ENCODE results near the gene DOP1B. TPM values are rescaled to one million over a fixed set of nuclear protein-coding genes. Genes with fewer than 3 reads are reported as not detected.

DOP1B gene, protein sequence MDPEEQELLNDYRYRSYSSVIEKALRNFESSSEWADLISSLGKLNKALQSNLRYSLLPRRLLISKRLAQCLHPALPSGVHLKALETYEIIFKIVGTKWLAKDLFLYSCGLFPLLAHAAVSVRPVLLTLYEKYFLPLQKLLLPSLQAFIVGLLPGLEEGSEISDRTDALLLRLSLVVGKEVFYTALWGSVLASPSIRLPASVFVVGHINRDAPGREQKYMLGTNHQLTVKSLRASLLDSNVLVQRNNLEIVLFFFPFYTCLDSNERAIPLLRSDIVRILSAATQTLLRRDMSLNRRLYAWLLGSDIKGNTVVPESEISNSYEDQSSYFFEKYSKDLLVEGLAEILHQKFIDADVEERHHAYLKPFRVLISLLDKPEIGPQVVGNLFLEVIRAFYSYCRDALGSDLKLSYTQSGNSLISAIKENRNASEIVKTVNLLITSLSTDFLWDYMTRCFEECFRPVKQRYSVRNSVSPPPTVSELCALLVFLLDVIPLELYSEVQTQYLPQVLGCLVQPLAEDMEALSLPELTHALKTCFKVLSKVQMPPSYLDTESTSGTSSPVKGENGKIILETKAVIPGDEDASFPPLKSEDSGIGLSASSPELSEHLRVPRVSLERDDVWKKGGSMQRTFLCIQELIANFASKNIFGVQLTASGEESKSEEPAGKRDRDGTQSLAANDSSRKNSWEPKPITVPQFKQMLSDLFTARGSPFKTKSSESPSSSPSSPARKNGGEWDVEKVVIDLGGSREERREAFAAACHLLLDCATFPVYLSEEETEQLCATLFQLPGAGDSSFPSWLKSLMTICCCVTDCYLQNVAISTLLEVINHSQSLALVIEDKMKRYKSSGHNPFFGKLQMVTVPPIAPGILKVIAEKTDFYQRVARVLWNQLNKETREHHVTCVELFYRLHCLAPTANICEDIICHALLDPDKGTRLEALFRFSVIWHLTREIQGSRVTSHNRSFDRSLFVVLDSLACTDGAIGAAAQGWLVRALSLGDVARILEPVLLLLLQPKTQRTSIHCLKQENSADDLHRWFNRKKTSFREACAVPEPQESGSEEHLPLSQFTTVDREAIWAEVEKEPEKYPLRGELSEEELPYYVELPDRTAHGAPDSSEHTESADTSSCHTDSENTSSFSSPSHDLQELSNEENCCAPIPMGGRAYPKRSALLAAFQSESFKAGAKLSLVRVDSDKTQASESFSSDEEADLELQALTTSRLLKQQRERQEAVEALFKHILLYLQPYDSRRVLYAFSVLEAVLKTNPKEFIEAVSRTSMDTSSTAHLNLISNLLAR (N-terminal part only)
- 10.7 and 14.2 TPM in 2 replicates for total RNA-seq

DNA sequence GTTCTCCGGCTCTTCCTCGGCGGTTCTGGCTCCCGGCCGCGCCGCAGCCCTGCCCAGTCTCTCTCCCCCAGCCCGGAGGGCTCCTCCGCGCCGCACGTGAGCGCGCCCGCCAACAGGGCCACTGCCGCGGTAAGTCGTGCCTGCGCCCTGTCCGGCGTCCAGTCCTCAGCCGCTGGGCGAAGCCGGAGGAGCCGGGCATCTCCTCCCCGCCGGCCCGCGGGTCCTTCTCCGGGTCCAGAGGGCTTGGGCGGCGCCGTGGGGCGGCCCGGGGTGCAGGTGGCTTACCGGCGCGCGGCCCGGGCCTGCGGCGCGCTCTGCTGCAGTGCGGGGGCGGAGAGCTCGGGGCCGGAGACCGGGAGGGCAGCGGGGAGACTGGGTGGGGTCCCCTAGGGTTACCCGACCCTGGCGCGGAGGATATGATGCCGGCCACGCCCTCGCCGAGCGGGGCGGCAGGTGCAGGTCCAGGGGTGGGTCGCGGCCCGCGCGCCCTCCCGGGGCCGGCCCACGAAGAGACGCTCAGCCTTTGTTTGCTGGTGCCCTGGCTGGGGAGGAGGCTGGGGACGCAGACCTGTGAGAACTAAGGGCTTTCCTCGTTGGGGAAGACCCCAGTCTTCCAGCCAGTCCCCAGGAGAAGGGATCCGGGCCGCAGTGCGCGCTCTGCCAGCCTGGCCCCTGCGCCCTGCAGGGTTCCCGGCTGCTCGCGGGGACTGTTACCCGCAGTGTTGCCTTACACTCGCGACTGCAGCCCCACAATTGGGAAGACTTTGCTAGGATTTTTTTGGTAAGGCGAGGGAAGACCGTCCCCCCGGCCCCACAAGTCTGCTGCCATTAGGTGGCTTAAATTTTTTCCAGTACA is at the start of gene DOP1B:
Gene DOP1B (plus strand): TSS at position 10 of the 856 bp plus-strand sequence. CDS start 7,910 bp downstream, outside the sequence.

DNA sequence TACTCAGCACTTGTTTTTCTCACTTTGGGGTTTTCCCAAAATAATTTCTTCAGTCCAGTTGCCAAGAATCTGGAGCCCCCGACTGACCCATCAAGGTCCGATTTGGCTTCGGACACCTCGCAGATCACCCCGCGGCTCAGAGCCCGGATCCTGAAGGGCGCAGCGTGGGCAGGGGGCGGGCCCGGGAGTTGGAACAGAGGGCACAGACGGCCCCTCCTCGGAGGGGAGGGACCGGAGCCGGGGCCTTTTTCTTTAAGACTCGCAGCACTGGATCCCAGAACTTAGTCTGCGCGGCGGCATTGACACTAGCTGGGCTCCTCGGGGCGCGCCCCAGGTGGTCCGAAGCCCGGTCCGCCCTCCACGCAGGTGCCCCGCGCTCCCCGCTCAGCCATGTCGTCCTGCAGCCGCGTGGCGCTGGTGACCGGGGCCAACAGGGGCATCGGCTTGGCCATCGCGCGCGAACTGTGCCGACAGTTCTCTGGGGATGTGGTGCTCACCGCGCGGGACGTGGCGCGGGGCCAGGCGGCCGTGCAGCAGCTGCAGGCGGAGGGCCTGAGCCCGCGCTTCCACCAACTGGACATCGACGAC is 21.7 kb upstream of the DOP1B start, which contains the start of gene CBR3:
Gene CBR3 (plus strand): TSS at position 277 of the 588 bp plus-strand sequence. CDS start 114 bp downstream, at position 391.

Other genes starting within 250 kb of the DOP1B start
- gene SETD4, start 96.3 kb upstream of the DOP1B start, total RNA-seq: 16.6 and 18.3 TPM in 2 replicates
- gene CBR1, start 86.8 kb upstream of the DOP1B start, total RNA-seq: 134 and 162 TPM in 2 replicates
- 1.3 and 1.7 TPM in 2 replicates for gene CBR3, start 21.7 kb upstream of the DOP1B start, total RNA-seq
- 55.0 and 65.3 TPM in 2 replicates for gene MORC3, start 163.4 kb downstream of the DOP1B start, total RNA-seq
- gene CHAF1B, start 228.6 kb downstream of the DOP1B start, total RNA-seq: 1.4 and 2.1 TPM in 2 replicates